Uterus (tissue), 4 donors: ENCODE measurements around the gene RUNX1. TPM values are rescaled to one million over a fixed set of nuclear protein-coding genes. Genes with fewer than 3 reads are reported as not detected.
"Not testable (repeated sequence)": the region's sequence is repeated elsewhere in the genome, so short reads cannot be mapped to it uniquely, and the experiment has no call there.

Experiments used
- DNase-seq, 2 donors: peaks; one replicate each; pipeline ENCODE4 v3.0.0-alpha.2; 2019 to 2020
- H3K27ac ChIP-seq, 2 donors: fragments of 200-600 bp; sonication (generic); 1 replicate in 1 of 2; 2 replicates in 1 of 2; pipeline ENCODE4 v1.5.1; 2016 to 2018
- H3K27me3 ChIP-seq, 2 donors: fragments of 200-600 bp; sonication (generic); one replicate each; pipeline ENCODE4 v1.5.1; 2018 to 2019; ENCODE audit warnings: control low read depth in 1 of 2
- H3K36me3 ChIP-seq, 2 donors: fragments of 200-600 bp; sonication (generic); one replicate each; pipeline ENCODE4 v1.5.1; 2019; ENCODE audit warnings: control low read depth in 1 of 2
- H3K4me1 ChIP-seq, 2 donors: fragments of 200-600 bp; sonication (generic); one replicate each; pipeline ENCODE4 v1.5.1; 2018 to 2019; ENCODE audit warnings: control low read depth in 1 of 2
- H3K4me3 ChIP-seq, 2 donors: fragments of 200-600 bp; sonication (generic); 1 replicate in 1 of 2; 2 replicates in 1 of 2; pipeline ENCODE4 v1.5.1; 2018 to 2019; ENCODE audit warnings: mild to moderate bottlenecking in 1 of 2
- H3K9me3 ChIP-seq, 2 donors: fragments of 200-600 bp; sonication (generic); one replicate each; pipeline ENCODE4 v1.5.1; 2019; ENCODE audit warnings: control low read depth in 1 of 2
- CTCF ChIP-seq, 4 experiments: fragments of 200-600 bp in 2 of 4; fragments of 450-650 bp in 2 of 4; sonication (generic) in 2 of 4; IDR thresholded peaks; one replicate each; pipeline ENCODE4 v1.5.1; 2016 to 2019; ENCODE audit warnings: antibody characterized with exemption in 4 of 4, mild to moderate bottlenecking in 2 of 4, moderate library complexity in 1 of 4
- POLR2A ChIP-seq, 2 donors: fragments of 450-650 bp; IDR thresholded peaks; one replicate each; pipeline ENCODE4 v1.6.1; 2016; ENCODE audit warnings: antibody characterized with exemption in 2 of 2, mild to moderate bottlenecking in 1 of 2, moderate library complexity in 1 of 2
- intact Hi-C: fragments of 100-400 bp; cut with DNase I; formaldehyde crosslinking; loops from one replicate; pipeline ENCODE4 v1.15.1; 2023; ENCODE audit warnings: low total_unique reads
- total RNA-seq, 4 donors: library from RNA; depleted of rRNA in 3 of 4; stranded (reverse); fragments of >200 nt in 3 of 4; gene quantifications; one replicate each; pipeline versions ENCODE4 v1.1.0 to v1.2.4, GENCODE V29; 2014 to 2023
- donor health status: DM: yes; HTN: yes; CAD: no.

Gene RUNX1
- total RNA-seq, 4 donors from 2014 or later: under 0.01 to 13.2 (median 8.7) TPM

- H3K9me3 ChIP-seq: no peaks in the 10 kb centered on the region
- no peaks in the 10 kb centered on the region for H3K36me3 ChIP-seq
- intact Hi-C loops: no loop called here
- no peaks in the 10 kb centered on the region for H3K4me1 ChIP-seq
- H3K27me3 ChIP-seq: no peaks in the 10 kb centered on the region
- H3K4me3 ChIP-seq: no peak overlapping the region
- TF ChIP-seq CTCF (IDR thresholded peaks at IDR 0.05): no peak
- no peak for TF ChIP-seq POLR2A (IDR thresholded peaks at IDR 0.05)
- H3K27ac ChIP-seq: peak overlapping the region in 1 of 2 donors; percentile 42
- DNase-seq: peak; percentile 42 to 44
Measured at GRCh38 chr21:34996304-34997101, 52.6 kb downstream of the RUNX1 start.

GRCh38 chr21:34995979-34996303 lies 53.2 kb downstream of the RUNX1 start:
- no peaks in the 10 kb centered on the region for H3K4me1 ChIP-seq
- H3K9me3 ChIP-seq: no peaks in the 10 kb centered on the region
- TF ChIP-seq CTCF (IDR thresholded peaks at IDR 0.05) (no peak), POLR2A (IDR thresholded peaks at IDR 0.05) (no peak)
- no peaks in the 10 kb centered on the region for H3K36me3 ChIP-seq
- no peak overlapping the region for H3K4me3 ChIP-seq
- no peaks in the 10 kb centered on the region for H3K27me3 ChIP-seq
- H3K27ac ChIP-seq: peak overlapping the region in 1 of 2 donors; percentile 42
- intact Hi-C loops: no loop called here
- no peak for DNase-seq

GRCh38 chr21:34994766-34995631 lies 54.1 kb downstream of the RUNX1 start:
- TF ChIP-seq CTCF (IDR thresholded peaks at IDR 0.05) (no peak), POLR2A (IDR thresholded peaks at IDR 0.05) (no peak)
- H3K4me1 ChIP-seq: no peaks in the 10 kb centered on the region
- no peaks in the 10 kb centered on the region for H3K27me3 ChIP-seq
- intact Hi-C loops: no loop called here
- no peak overlapping the region for H3K27ac ChIP-seq
- no peak overlapping the region for H3K4me3 ChIP-seq
- no peak for DNase-seq
- H3K9me3 ChIP-seq: no peaks in the 10 kb centered on the region
- H3K36me3 ChIP-seq: no peaks in the 10 kb centered on the region

GRCh38 chr21:34993521-34993921 lies 55.6 kb downstream of the RUNX1 start:
- H3K4me3 ChIP-seq, H3K4me1 ChIP-seq, H3K27me3 ChIP-seq, H3K27ac ChIP-seq, DNase-seq, H3K36me3 ChIP-seq, H3K9me3 ChIP-seq, intact Hi-C loops: not testable (repeated sequence)

- intact Hi-C loops: no loop called here
Measured at GRCh38 chr21:34992736-34993398, 56.2 kb downstream of the RUNX1 start.

More at GRCh38 chr21:34992736-34993398, 56.2 kb downstream of the RUNX1 start:
- Histone ChIP-seq H3K4me1 (no peaks in the 10 kb centered on the region), H3K9me3 (no peaks in the 10 kb centered on the region), H3K36me3 (no peaks in the 10 kb centered on the region), H3K4me3 (no peak overlapping the region), H3K27ac (no peak overlapping the region), H3K27me3 (no peaks in the 10 kb centered on the region)
- peak in 1 of 2 donors; percentile 66 for DNase-seq
- no peak for TF ChIP-seq POLR2A (IDR thresholded peaks at IDR 0.05)
- TF ChIP-seq CTCF (IDR thresholded peaks at IDR 0.05): no peak
